ENCODE data around the gene SMCO2.
"Not testable (repeated sequence)": the region's sequence is repeated elsewhere in the genome, so short reads cannot be mapped to it uniquely, and the experiment has no call there.

The SMCO2 gene

DNA sequence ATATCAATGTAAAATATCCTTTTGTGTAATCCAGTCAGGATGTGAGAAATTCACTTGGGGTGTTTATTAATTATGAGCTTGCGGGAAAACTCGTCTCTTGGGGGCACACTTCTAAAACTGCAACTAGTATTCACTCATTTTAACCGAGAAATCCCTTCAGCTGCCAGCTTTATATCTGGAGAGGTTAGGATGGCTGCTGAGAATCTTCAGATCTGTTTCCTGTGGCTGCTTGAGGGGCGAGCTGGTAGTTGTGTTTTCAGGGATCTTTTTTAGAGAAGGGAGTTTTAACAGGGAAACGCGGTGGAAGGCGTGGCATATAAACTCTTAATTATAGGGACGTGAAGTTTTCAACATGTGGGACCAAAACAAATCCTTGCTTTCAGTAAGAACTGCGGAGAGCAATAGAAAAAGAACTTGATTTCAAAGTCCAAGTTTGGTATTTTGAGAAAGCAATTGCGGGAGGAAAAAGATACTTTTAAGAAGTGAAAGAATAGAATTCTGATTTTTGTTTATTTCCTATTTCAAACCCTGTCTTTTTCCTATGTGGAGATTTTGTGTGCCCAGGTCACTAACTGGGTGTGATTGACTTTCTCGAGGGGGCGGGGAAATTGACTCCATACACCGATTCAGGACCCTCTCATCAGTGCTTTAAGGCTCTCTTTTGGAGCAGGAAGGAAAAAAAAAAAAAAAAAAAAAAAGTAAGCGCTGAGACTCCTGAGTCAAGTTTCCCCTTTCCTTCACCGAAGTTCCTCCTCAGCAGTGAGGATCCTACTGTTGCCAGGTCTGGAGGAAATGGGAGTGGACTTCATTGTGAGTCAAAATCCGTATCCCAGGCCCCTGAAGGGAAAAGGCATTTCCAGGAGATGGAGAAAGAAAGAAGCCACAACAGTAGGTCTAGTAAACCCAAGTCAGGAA is 78.6 kb downstream of the SMCO2 start:
- no peak for DNase-seq (ENCODE audit: low read depth in 2 of 2)

DNA sequence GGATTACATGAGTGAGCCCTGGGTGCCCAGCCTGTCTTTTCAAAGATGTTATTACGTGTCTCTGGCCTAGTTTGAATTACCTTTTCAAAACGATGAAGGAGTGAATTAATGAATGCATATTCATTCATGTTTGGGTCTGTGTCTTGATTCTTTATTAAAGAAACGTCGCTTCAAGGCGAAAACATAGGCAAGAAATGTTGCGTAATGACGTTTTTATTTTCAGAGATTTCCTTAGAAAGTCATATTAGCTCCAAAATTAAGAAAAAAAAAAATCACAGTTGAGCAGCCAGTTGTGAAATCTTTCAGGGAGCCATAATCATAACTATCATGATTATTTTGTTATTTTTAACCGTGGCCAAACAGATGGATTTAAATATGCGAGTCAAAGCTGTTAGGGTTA is 81.0 kb downstream of the SMCO2 start:
- DNase-seq (ENCODE audit: low read depth in 2 of 2), result no peak

DNA sequence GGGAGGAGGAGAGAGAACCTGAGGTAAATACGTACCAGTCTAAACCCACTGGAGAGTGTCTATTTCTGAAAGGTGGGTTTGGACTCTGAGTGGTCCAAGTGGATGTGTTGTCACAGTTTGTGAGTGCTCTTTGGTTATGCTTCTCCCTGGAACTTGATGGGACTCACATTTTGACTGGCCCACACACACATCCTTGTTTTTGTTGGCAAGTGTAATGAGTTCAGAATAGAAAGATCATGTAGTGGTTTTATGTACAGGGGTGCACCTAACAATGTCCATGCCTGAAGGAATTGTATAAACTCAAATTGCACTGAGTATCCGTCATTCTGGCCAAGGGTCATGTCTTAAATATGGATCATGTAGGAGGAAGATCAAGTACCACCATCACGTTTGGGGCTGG is 82.3 kb downstream of the SMCO2 start:
- no peak for DNase-seq (ENCODE audit: low read depth in 2 of 2)

DNA sequence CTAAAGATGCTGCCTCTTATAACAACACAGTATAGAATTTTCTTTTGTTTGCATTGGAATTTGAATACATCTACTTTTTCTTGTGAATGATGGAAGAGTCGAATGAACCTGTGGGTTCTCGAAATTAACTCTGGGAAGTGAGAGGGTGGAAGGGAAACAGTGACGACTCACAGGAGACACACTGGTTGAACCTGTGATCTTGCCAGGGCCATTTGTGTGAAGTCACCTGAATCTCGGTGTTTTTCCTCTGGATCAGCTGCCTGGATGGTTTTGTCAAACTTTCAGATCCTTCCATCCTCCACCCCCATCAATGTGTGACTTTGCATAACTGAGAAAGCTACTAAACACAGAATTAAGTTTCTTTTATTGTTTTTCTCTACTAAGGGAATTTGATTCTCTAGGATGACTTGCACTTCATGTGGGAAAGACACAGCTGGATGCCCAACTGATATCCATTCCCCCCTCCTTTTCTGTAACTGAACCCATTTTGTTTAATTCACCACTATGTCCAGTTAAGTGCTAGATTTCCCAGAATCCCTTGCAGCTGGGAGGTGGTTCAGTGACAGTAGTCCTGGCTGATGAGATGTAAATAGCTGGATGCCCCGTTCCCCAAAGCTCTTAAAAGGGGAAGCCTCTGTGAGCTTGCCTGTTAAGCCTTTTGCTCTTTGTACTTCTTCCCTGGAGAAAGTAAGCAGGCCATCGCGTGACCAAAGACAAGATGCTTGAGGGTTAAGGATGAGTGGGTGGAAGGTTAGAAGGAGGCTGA is 83.8 kb downstream of the SMCO2 start:
- DNase-seq (ENCODE audit: low read depth in 2 of 2), result no peak

DNA sequence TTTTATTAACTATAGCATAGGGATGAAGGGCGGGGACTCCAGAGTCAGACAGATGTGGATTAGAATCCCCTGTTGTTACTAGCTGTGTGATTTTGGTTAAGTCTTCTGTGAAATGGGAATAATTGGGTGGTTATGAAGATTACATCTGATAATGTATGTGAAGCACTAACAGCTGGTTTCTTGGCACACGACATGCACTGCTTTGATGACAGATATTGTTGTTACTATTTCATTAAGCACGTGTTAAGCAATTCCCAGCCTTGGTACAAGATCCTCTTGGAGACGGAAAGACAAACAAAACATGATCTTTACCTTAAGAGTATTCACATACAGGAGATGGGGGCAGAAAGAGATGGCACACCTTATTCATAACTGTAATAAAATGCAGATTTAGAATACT is 85.4 kb downstream of the SMCO2 start:
- DNase-seq (ENCODE audit: low read depth in 2 of 2), result no peak

DNA sequence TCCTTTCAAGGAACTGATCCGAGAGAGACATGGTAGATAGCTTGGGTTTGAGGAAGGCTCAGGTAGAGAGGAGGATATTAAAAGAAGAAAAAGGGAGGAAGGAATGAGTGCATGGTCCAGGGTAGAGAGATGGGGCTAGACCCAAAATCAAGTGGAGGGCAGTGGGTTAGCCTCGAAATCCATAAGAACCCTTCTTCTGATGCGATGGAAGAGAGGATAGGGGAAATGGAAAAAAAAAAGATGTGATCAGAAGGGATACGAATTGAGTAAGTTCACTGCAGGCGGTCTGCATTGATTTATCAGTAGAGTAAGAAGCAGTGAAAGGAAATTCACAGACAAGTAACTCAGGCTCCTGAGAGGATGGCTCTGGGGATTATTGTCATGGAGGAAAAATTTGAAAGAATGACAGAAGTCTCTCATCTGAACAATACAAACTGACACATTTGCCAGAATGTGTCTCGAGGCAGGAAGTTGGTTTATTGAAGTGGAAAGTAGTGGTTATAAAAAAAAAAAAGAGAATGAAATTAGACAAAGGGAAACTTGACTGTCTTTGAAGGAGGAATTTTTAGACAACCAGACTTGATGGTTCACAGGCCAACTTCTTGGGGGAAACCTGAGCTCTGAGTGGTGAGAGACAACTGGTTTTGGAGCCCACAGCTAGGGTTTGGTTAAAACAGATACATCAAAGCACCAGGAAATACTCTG is 87.7 kb downstream of the SMCO2 start:
- DNase-seq (ENCODE audit: low read depth in 2 of 2), result no peak

DNA sequence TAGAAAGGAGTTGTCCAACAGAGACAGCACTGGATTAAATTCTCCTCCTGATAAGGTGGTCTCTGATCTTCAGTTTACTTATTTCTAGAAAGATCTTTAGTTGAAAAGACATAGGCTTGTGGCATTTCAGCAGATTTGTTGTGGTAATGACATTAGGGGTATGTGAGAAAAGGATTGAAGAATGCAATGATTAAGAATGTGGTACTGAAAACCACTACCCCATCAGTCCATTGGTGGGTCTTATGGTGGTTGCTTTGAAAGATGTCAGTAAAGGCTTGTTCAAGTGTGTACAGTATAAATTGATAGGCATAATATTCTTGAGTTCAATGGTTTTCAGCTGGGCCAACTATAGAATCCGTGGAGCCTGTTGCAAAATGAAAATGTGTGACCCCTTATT is 88.2 kb downstream of the SMCO2 start:
- DNase-seq (ENCODE audit: low read depth in 2 of 2), result no peak

DNA sequence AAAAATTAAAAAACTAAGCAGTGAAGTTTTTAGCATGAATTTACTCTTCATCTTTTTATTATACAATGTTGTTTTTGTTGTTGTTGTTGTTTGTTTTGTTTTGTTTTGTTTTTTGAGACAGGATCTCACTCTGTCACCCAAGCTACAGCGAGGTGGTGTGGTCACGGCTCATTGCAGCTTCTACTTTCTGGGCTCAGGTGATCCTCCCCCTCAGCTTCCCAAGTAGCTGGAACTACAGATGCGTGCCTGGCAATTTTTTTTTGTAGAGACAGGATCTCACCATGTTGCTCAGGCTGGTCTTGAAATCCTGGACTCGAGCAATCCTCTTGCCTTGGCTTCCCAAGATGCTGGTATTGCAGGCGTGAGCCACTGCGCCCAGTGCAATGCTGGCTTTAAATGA is 88.8 kb downstream of the SMCO2 start:
- DNase-seq (ENCODE audit: low read depth in 2 of 2), result no peak

DNA sequence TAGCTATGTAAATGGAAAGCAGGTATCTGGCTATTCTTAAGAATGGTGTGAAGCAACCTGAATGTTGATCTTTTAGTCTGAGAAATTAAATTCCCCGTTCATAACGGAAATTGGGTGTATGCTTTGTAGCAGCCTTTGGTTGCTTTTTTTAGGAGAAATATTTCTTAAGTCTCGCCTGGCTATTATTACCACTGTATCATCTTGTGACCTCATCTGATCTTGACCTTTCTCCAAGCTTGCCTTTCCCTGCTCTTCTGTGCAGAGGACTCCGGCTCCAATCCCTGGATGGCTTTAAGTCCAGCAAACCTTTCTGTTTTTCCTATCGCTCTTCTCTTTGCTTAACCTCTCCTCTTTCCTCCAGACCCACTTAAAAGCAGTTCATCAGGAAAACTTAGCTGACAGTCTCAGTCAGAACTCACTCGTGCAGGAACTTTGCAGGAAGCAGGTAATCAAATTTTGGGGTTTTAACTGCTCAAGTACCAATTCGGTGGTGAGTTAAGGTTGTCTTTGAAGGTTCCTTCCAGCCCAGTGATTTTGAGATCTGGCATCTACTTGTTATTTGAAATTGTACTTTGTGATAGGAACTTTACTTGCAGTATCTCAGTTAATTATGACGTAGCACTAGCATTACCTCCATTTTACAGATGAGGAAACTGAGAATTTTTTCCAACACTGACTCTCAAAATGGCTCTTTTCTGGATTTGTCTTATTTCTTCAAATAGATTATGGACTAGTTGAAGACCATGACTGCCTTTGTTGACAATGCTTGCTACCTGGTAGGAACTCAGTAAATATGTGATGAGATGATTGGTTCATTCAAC is 91.5 kb downstream of the SMCO2 start:
- no peak for DNase-seq (ENCODE audit: low read depth in 2 of 2)

DNA sequence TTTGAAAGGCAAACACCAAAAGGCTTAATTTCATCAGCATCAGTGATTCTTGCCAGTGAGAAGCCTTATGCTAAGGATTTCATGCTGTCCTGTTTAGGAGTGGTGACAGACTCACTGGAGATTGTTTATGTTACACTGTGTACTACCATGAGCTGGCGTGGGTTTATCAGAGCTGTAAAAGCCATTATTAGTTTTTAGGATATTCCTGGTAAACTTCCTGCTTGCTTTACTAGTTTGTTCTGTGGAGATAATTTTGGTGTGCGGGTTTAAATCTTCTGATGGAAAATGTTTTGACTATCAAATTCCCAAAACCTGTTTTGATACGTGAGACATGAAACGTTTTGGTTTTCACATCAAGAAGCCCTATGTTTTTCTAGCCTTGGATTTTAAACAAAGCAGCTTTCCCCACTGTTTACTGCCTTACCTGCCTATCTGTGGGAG is 92.7 kb downstream of the SMCO2 start:
- DNase-seq (ENCODE audit: low read depth in 2 of 2), result no peak

DNA sequence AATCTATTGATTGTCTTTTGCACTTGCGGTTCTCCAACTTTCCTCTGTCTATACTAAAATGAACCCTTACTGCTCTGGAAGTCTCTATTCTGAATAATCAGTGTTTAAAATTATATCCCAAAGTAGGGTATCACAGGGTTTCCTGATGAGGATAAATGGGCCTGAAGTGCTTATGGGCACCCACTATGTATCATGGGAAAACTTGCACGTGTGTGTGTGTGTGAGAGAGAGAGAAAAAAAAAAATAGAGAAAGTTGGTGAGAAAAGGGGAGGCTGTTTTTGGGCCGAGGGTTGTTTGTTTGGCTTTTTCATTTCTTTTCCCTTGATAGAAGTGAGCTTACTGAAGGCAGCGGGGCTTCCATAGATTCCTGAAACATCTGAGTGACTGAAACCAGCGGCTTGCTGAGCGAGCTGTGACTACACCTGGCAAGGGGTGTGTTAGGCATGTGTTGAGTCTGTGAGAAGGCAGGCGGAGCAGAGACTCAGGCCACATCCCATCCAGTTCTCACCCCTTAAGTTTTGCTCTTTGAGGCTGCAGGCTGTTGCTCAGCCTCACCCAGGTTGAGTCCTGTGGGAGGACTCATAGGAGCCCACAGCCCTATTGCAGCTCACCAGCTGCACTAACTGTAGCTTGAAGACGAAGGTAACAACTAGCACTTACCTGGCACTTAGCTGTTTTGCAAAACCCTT is 94.6 kb downstream of the SMCO2 start:
- no peak for DNase-seq (ENCODE audit: low read depth in 2 of 2)

DNA sequence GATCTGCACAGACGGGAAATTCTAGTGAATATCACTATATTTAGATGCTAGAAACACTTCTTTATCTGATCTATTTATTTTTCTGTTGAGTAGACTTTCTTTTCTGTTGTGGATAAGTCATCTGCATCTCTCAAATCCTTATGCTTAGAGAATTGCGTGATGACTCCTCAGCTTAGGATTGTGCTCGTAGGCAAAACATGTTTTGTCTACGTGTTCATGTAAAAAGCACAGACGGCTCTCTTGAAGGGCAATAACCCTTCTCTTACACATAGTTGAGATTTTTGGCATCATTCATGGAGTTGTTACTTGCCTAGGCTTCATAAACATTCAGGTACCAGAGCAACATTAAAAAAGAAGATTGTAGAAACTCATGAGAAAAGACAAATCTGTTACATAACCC is 96.1 kb downstream of the SMCO2 start:
- DNase-seq (ENCODE audit: low read depth in 2 of 2), result no peak

DNA sequence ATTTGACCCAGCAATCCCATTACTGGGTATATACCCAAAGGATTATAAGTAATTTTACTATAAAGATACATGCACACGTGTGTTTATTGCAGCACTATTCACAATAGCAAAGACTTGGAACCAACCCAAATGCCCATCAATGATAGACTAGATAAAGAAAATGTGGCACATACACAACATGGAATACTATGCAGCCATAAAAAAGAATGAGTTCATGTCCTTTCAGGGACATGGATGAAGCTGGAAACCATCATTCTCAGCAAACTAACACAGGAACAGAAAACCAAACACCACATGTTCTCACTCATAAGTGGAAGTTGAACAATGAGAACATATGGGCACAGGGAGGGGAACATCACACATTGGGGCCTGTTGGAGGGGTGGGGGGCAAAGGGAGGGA is 98.3 kb downstream of the SMCO2 start:
- not testable (repeated sequence) for DNase-seq (ENCODE audit: low read depth in 2 of 2)

DNA sequence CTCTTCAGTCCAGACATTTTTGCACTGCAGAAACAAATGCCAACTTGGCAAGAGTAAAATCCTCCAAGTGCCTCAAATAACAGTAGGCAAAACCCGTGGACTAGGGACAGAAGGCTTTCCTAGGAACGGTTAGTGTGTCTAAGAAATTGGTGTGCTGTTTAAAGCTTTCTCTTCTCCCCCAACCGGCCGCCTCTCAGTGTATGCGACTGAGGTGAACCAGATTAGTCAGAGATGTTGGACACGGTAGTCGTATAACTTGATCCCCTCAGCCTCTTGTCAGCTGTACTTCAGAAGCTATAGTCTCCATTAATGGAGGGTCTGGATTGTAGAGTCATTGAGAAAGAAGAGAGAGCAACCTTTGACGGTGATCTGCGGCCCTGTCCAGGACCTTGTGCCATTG is 99.1 kb downstream of the SMCO2 start:
- DNase-seq (ENCODE audit: low read depth in 2 of 2), result no peak

DNA sequence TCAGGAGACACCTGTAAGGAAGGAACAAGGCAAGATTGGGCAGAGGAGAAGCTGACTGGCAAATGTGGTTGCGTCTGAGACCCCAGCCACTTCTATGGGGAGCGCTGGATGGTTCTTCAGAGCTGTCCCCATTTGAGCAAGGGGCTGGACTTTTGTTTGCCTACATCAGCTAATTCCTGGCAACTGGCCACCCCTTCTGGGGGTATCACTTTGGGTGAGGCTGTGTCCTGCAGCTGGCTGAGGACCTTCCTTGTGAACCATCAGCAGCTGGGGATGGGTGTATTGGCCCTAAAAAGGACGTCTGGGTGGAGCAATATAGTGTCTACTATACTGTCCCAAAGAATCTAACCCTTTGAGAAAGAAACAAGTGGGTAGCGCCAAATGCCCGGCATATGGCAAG is 101.1 kb downstream of the SMCO2 start:
- DNase-seq (ENCODE audit: low read depth in 2 of 2), result no peak

DNA sequence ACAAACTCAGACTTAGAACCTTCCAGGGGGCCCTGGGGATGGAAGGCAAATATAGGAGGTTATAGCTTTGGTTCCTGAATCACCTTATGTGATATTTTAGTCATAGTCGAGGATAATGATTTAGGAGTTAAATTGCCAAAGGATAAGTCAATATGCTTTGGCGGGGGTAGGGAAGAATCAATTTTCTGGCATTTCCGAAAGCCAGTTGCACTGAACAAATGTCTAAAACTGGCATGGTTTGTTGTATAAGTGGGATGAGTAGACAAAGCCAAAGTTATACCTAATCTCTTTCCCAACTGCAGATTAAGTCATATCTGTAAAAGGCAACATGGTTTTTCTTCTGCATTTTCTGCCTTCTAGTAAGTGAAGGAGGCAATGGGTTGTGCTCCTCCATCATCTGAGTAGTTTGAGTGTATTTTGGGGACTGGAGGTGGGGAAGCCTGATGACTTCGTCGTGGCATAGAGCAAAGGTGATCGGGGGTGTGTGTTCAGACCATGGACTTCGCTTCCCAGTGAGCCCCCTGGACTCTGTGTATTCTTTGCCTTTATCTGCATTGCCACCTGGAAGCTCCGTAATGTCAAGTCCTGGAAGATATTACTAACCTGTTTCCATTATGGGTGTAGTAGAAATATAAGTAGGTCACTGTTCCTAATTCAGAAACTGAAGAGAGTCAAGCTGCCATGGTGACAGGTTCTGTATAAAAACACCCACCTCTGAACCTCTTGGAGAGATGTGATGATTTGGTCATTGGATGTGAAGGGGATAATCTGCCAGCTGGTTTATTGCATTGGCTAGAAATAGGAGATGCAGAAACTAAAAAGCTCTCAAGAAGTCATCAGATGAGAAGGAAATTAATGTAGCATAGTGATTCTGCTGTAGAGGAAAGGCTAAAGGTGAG is 102.0 kb downstream of the SMCO2 start:
- DNase-seq (ENCODE audit: low read depth in 2 of 2), result no peak

DNA sequence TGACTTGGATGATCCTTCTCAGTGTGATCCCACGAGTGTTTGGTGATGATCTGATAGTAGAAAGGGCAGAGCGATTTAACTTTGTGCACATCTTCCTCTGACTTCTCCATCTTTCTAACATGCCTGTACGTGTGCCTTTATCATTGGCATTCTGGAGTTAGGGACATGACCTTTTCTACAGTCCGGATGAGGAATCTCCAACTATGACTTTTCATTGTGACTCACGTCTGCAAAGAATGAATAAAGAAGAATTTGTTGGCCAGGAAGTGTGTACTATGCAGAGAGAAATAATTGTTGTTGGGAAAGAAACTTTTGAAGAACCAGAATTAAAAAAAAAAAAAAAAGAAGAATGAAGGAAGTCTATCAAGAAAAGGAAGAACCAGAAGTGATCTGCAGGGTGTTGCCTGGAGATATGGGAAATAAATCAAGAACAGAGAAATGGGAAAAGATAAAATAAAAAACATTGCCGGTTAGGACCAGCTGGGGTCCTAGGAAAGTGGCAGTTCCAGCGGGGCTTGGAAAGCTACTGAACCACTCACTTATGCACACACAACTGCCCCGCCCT is 102.8 kb downstream of the SMCO2 start:
- DNase-seq (ENCODE audit: low read depth in 2 of 2), result no peak

DNA sequence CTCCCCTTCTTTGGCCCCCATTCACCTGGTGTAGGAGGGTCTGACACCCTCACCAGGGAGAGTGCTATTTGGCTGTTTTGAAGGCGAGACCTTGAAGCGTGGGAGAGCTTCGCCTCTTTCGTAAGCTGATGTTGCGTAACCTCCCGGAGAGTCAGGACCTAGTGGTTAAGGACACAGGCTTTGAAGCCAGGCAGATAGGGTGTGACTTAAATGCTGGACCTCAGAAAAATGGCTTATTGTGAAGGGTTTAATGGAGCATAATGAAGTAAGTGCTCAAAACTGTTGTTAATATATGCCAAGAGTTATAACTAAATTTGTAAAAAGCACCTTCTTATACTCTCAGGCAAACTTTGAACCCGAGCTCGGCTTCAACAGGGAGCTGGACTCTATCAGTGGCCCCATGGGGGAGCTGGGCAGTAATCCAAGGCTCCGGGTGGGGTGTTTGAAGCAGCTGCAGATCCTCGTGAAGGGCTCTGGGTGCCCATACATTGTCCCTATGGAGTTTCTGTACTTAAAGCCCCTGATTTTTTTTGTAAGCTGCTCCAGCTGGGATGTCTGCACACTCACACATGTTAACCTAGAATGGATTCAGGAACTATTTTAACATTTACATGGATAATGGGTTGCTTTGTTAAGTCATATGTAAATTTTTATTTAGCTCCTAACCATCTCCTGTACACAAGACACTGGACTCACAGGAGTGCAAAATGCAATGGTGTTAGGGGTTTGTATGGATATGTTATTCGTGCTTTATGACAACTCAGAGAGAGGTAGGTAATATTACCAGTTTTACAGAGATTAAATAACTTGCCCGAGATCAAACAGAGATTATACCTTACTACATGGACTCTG is 103.5 kb downstream of the SMCO2 start:
- DNase-seq (ENCODE audit: low read depth in 2 of 2), result no peak

DNA sequence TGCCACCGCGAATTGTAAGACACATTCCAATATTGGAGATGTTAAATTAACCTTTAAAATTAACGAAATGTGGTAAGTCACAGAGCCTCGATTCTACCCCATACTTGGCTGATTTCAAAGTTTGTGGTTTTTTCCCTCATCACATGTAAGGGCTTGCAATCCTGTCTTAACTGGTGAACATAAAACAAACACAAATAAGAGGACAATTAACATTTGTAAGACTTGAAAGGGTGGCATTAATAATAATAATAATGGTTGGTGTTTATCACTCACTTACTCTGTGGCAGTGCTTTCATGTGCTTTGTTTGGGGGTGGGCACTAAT is 104.1 kb downstream of the SMCO2 start:
- no peak for DNase-seq (ENCODE audit: low read depth in 2 of 2)

Measured in stimulated activated CD8-positive, alpha-beta memory T cell treated with anti-CD3 and anti-CD28 coated beads, Interleukin-7, amount 100 ng/mL, for 4 hours (primary cell).